Large intestine (tissue), 3 donors: ENCODE measurements around the gene SLC18A3. TPM values are rescaled to one million over a fixed set of nuclear protein-coding genes. Genes with fewer than 3 reads are reported as not detected.
A peak's percentile ranks its signal among the peaks of the same experiment; 100 is the strongest.

ENCODE experiments used
- DNase-seq, 2 donors: peaks; one replicate each; pipeline versions ENCODE4 v3.0.0 to v3.0.0-alpha.2; 2013
- H3K27ac ChIP-seq: one replicate; pipeline ENCODE4 v1.5.1; 2013; ENCODE audit warnings: low read length
- H3K27me3 ChIP-seq: 2 replicates; pipeline ENCODE4 v1.6.1; 2013; ENCODE audit warnings: low read length; ENCODE audit not compliant: control insufficient read depth, insufficient read depth
- H3K36me3 ChIP-seq: 2 replicates; pipeline ENCODE4 v1.6.1; 2013; ENCODE audit warnings: low read length; ENCODE audit not compliant: control insufficient read depth, insufficient read depth
- H3K4me1 ChIP-seq: one replicate; pipeline ENCODE4 v1.6.1; 2013; ENCODE audit warnings: low read length; ENCODE audit not compliant: control insufficient read depth, insufficient read depth
- H3K4me3 ChIP-seq: one replicate; pipeline ENCODE4 v1.5.1; 2013; ENCODE audit warnings: low read length
- H3K9me3 ChIP-seq: one replicate; pipeline ENCODE4 v1.6.1; 2013; ENCODE audit warnings: mild to moderate bottlenecking, low read depth, low read length, moderate library complexity; ENCODE audit not compliant: control insufficient read depth
- WGBS: methylation state at CpG from one replicate; pipeline ENCODE4 v1.1.5; 2013; ENCODE audit warnings: low lambda C conversion rate; ENCODE audit not compliant: insufficient coverage; 5-methylcytosine and 5-hydroxymethylcytosine counted together
- polyA plus RNA-seq: library from polyadenylated mRNA; unstranded; fragments of 120-200 nt; gene quantifications from one replicate; pipeline ENCODE4 v1.2.1, GENCODE V29; 2013

Gene SLC18A3
- polyA plus RNA-seq, 1 donor, result 3.5 TPM

DNA sequence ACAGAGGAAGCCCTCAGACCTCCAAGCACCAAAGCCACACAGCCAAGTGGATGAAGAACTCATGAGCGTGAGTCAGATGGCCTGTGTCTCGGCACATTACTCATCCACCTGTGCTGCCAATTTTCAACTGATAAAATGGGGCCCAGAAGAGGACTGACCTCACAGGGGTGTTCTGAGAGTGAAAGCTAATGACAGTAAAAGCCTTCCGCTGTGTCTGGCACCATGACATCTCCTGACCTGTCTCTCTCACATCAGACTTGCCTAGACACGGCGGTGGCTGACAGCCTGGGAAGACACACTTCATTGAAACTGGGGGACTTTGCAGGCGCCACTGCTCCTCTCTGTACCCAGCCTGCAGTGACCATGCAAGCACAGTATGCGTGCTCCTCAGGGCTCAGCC is 8.3 kb upstream of the SLC18A3 start:
- WGBS, result no CpG with 5 or more reads among the region's 7 CpGs
- H3K4me3 ChIP-seq, result no peak overlapping the region
- DNase-seq, result peak in 1 of 2 donors; percentile 35
- H3K27me3 ChIP-seq, result peaks cover 31% of the 10 kb centered on the region
- H3K9me3 ChIP-seq, result peaks cover 1% of the 10 kb centered on the region
- H3K36me3 ChIP-seq, result no peaks in the 10 kb centered on the region
- H3K4me1 ChIP-seq, result no peaks in the 10 kb centered on the region
- H3K27ac ChIP-seq, result no peak overlapping the region

DNA sequence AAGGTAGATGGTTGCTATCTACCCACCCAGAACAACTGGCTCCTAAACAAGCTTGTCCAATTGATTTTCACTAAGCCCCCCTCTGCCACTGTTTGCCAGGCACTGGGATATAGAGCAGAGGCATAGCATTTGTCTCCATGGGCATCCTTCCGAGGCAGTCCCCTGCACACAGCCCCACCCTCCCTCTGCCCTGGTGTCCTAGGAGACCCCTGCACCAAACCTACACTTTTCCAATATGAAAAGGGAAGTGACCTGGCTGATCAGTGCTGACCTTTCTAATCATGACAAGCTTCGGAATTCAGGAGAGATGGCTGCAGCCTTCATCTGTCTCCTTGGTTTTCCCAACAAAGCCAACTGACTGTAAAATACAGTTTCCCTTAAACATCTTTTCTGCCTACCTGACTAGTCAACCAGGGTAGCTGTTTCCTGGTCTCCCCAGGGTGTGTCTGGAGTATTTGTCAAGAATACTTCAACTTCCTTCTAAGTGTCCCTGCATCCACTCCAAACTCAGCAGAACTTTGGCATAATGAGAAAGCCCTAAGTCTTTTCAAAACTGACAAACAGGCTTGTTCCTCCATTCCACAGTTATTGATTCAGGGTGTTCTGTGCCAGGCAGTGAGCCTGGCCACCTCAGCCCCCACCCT is 7.6 kb upstream of the SLC18A3 start:
- 83% methylated on average over 1 of the region's 2 CpGs for WGBS
- peaks cover 4% of the 10 kb centered on the region for H3K9me3 ChIP-seq
- H3K4me3 ChIP-seq, result no peak overlapping the region
- peaks cover 37% of the 10 kb centered on the region for H3K27me3 ChIP-seq
- H3K27ac ChIP-seq, result no peak overlapping the region
- H3K4me1 ChIP-seq, result no peaks in the 10 kb centered on the region
- no peak for DNase-seq
- H3K36me3 ChIP-seq, result no peaks in the 10 kb centered on the region

DNA sequence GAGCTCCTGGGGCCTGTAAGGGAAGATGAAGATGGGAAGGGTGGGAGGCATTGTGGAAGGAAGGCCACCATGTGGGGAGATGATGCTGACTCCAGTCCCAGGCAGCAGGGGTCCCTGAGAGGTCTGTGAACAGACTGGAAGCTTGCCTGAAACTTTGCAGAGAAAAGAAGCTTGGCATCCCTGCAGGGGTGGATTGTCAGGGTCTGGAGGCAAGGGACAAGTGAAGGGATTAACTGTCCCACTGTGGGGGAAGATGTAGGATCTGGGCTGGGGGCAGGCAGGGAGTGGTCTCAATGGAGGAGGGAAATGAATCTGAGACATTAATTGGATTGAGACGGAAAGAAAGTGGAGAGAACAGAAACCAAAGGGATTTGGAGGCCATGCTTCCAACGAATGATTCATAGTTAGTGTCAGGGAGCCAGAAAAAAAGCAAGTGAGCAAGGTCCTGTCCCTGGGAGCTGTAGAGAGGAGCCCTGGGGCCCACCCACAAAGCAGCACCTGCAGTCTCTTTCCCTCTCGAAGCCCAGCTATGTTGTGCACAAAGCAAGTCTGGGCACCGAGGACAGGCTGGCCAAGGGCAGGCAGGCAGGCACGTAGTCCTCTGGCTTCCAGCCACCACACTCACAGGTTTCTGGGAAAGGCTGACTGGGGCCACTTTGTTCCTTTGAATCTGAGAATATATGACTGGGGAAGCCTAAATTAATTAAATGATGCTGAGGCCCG is 4.7 kb upstream of the SLC18A3 start:
- peaks cover 56% of the 10 kb centered on the region for H3K27me3 ChIP-seq
- no peak overlapping the region for H3K27ac ChIP-seq
- H3K9me3 ChIP-seq, result peaks cover 9% of the 10 kb centered on the region
- no peak for DNase-seq
- H3K4me3 ChIP-seq, result no peak overlapping the region
- H3K36me3 ChIP-seq, result no peaks in the 10 kb centered on the region
- WGBS, result 58% methylated on average over 2 of the region's 6 CpGs
- no peaks in the 10 kb centered on the region for H3K4me1 ChIP-seq

DNA sequence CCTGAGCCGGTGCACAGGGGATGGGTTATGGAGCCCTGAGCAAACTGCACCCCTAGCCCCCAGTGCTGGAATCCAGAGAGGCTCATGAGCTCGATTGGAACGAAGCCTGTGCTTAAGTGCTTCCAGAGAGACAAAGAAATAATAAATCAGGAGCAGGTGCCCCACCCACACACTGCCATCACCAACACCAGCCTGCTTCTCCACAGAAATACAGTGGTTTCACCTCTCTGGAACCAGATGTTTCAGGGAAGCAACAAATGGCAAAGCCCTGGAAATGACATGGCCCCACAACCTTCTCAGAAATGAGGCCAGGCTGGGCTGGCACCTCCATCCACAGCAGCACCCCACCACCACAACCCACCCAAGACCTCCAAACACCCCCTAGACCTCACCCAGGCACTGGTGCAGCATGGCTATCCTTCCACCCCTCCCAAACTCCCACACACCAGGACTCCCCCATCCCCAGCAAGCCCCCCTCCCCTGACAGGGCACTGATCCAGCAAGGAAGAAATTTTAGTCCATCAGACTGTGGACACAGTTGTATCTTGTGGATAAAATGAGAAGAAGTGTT is 4.1 kb upstream of the SLC18A3 start:
- Histone ChIP-seq H3K36me3 (no peaks in the 10 kb centered on the region), H3K27me3 (peaks cover 62% of the 10 kb centered on the region), H3K4me3 (no peak overlapping the region), H3K4me1 (peaks cover under 1% of the 10 kb centered on the region), H3K27ac (no peak overlapping the region), H3K9me3 (peaks cover 15% of the 10 kb centered on the region)
- DNase-seq, result no peak
- no CpG with 5 or more reads among the region's 3 CpGs for WGBS

DNA sequence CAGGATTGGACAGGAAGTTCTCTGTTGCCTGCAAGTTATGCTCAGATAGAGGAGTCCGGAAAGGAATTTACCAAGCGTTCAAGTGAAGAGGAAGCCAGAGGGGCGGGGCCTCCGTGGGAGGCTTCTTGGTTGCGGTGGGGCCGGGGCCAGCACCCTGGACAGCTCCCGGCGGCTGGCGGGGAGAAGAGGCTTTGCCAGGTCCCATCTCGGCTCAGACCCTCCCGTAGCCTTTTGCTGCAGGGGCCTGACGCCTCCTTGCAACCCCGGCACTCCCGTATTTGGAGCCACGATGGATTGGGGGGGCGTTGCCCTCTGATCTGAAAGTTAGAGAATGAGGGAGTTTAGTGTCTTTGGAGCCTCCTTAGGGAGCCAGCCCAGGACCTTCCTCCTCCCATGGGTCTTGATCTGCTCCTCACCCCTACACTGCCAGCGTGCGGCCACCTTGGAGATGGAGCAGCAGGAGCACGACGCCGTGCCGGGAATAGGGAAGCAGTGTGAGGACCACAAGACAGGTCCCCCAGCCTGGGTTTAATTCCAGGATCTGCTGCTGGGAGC is 3.1 kb upstream of the SLC18A3 start:
- no peak overlapping the region for H3K27ac ChIP-seq
- peaks cover 25% of the 10 kb centered on the region for H3K9me3 ChIP-seq
- H3K4me1 ChIP-seq, result peaks cover 11% of the 10 kb centered on the region
- WGBS, result no CpG with 5 or more reads among the region's 22 CpGs
- H3K36me3 ChIP-seq, result no peaks in the 10 kb centered on the region
- H3K4me3 ChIP-seq, result no peak overlapping the region
- peaks cover 73% of the 10 kb centered on the region for H3K27me3 ChIP-seq
- peak; percentile 64 to 71 for DNase-seq

DNA sequence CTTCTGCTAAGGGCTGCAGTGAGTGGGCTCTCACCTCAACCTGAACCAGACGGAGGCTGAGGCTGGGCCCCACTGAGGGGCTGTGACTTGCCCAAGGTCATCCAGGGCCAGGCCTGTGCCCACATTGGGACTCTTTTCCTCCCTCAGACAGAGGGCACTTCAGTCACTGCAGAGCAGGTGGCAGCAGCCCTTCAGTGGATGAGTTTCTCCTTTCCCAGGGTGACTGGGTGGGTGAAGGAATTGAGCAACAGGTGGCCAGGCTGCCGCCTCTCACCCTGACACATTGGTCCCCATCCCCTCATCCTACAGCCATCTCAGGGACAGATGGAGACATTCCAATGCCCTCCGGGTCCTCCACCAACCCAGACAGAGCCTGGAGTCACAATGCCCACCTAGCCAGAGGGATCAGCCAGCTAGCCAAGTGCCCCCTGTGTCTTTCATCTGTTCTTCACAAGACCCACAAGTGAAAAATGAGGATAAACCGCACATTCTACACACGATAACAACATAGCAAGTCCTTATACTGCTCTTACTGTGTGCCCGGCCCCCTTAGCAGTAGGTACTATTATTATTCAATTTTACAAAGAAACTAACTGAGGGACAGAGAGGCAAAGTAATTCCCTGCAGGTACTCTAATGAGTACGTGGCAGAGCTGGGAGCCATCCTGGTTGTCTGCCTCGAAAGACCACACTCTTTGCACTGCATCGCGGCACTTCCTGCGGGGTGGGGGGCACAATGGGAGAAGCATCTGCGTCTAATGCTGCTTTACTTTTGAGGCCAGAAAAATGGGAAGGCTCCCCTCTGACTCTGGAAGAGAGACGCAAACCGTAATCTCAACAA is 1.7 kb upstream of the SLC18A3 start:
- H3K36me3 ChIP-seq, result no peaks in the 10 kb centered on the region
- H3K4me1 ChIP-seq, result peaks cover 11% of the 10 kb centered on the region
- H3K27ac ChIP-seq, result no peak overlapping the region
- H3K9me3 ChIP-seq, result peaks cover 28% of the 10 kb centered on the region
- no CpG with 5 or more reads among the region's 14 CpGs for WGBS
- no peak for DNase-seq
- no peak overlapping the region for H3K4me3 ChIP-seq
- peaks cover 86% of the 10 kb centered on the region for H3K27me3 ChIP-seq

DNA sequence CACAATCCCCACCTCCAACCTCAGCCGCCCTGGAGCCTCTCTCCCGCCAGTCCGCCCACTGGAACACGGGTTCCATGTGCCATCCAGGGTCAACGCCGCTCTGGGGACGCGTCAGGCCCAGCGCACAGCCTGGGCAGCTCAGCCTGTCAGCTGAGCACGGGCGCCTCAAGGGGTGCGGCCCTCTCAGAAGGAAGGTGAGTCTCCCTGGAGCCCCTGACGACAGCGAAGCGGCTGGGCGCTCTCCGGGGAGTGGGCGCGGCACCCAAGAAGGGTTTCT is 1.2 kb upstream of the SLC18A3 start:
- H3K27me3 ChIP-seq, result peaks cover 90% of the 10 kb centered on the region
- no CpG with 5 or more reads among the region's 19 CpGs for WGBS
- H3K36me3 ChIP-seq, result no peaks in the 10 kb centered on the region

DNA sequence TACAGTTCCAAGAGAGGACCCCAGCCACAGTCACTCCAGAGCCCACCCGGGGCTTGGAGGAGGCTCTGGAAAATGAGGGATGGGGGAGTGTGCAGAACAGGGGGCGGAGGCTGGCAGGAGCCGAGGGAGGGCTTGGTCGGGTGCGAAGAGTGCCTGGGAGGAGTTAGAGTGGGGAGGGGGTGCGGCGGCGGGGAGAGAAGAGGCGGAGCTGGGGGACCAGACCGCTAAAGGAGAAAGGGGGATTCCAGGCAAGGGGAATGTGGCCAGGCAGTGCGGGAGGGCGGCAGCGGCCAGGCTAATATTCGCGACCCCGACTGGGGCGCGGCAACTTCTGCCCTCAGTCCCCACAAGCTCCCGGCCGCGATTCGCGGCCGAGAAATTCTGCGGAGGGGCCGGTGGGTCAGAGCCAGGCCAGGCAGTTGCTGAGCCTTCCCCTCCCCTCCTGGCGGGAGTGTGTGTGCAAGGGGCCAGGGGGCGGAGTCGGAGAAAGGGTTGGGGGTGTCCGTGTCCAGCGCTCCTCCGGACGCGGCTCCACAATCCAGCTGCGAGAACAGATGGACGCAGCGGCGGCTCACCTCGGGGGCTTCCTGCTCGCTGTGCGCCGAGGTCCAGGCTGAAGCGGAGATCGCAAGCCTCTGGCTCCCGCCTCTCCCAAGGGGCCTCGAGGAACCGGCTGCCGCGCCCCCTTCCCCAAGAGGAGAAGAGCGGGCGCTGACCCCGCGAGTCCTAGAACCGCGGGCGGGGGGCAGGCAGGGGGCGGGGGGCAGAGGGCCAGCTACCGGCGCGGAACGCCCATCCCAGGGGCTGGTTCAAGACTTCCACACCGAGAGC is 612 bp upstream of the SLC18A3 start:
- no peak overlapping the region for H3K4me3 ChIP-seq
- no peak for DNase-seq
- H3K27ac ChIP-seq, result no peak overlapping the region
- H3K4me1 ChIP-seq, result peaks cover 11% of the 10 kb centered on the region
- H3K9me3 ChIP-seq, result peaks cover 28% of the 10 kb centered on the region
- peaks cover 92% of the 10 kb centered on the region for H3K27me3 ChIP-seq
- H3K36me3 ChIP-seq, result no peaks in the 10 kb centered on the region
- WGBS, result no CpG with 5 or more reads among the region's 62 CpGs

More for the DNA sequence above, 1.2 kb upstream of the SLC18A3 start:
- peak in 1 of 2 donors; percentile 22 for DNase-seq
- Histone ChIP-seq H3K4me1 (peaks cover 11% of the 10 kb centered on the region), H3K27ac (no peak overlapping the region), H3K4me3 (no peak overlapping the region), H3K9me3 (peaks cover 28% of the 10 kb centered on the region)

DNA sequence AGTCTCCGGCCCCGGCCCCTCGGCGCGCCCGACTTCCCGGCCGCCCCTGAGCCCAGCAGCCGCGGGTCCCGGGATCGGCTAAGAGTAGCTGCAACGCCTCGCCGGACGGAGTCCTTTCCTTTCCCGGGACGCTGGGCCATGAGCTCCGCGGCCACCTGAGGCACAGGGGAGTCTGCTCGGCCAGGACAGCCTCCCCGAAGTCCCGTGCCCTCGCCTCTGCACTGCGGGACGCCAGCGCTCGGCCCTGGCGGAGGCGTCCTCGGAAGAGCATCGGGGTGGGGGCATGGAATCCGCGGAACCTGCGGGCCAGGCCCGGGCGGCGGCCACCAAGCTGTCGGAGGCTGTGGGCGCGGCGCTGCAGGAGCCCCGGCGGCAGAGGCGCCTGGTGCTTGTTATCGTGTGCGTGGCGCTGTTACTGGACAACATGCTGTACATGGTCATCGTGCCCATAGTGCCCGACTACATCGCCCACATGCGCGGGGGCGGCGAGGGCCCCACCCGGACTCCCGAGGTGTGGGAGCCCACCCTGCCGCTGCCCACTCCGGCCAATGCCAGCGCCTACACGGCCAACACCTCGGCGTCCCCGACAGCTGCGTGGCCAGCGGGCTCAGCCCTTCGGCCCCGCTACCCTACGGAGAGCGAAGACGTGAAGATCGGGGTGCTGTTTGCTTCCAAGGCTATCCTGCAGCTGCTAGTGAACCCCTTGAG is 502 bp downstream of the SLC18A3 start:
- H3K4me3 ChIP-seq, result no peak overlapping the region
- no peak for DNase-seq
- no CpG with 5 or more reads among the region's 72 CpGs for WGBS

More for the DNA sequence above, 502 bp downstream of the SLC18A3 start:
- H3K27me3 ChIP-seq, result peaks cover 95% of the 10 kb centered on the region
- H3K4me1 ChIP-seq, result peaks cover 11% of the 10 kb centered on the region
- peaks cover 28% of the 10 kb centered on the region for H3K9me3 ChIP-seq
- no peaks in the 10 kb centered on the region for H3K36me3 ChIP-seq
- no peak overlapping the region for H3K27ac ChIP-seq
